CD4-positive, alpha-beta T cell treated with Interleukin-15 for 1 hour (primary cell): Measurements from ENCODE around the gene PRKG2.
"Not testable (repeated sequence)": the region's sequence is repeated elsewhere in the genome, so short reads cannot be mapped to it uniquely, and the experiment has no call there.

Experiments
- DNase-seq: peaks from one replicate; pipeline ENCODE4 v3.0.0-alpha.2; 2020

The PRKG2 gene

GRCh38 chr4:81214881-81215868, at the start of gene PRKG2:
TSS of gene PRKG2 (minus strand) at chr4:81215222. CDS start at chr4:81205047, 10,175 bp downstream.
- no peak for DNase-seq

GRCh38 chr4:81260443-81261101, 45.5 kb upstream of the PRKG2 start:
- no peak for DNase-seq

- no peak for DNase-seq
Measured at GRCh38 chr4:81258841-81259550, 44.0 kb upstream of the PRKG2 start.

- DNase-seq: no peak
Measured at GRCh38 chr4:81257816-81258215, 42.8 kb upstream of the PRKG2 start.

- DNase-seq: no peak
Measured at GRCh38 chr4:81257021-81257420, 42.0 kb upstream of the PRKG2 start.

- no peak for DNase-seq
Measured at GRCh38 chr4:81256059-81256970, 41.3 kb upstream of the PRKG2 start.

GRCh38 chr4:81255524-81255923, 40.5 kb upstream of the PRKG2 start:
- no peak for DNase-seq

- DNase-seq: no peak
Measured at GRCh38 chr4:81250430-81250829, 35.4 kb upstream of the PRKG2 start.

- DNase-seq: no peak
Measured at GRCh38 chr4:81245218-81246009, 30.4 kb upstream of the PRKG2 start.

GRCh38 chr4:81237791-81238190, 22.8 kb upstream of the PRKG2 start:
- DNase-seq: no peak

GRCh38 chr4:81235982-81236749, 21.1 kb upstream of the PRKG2 start:
- DNase-seq: no peak

- DNase-seq: no peak
Measured at GRCh38 chr4:81227968-81228367, 12.9 kb upstream of the PRKG2 start.

- no peak for DNase-seq
Measured at GRCh38 chr4:81227138-81227537, 12.1 kb upstream of the PRKG2 start.

GRCh38 chr4:81225252-81225651, 10.2 kb upstream of the PRKG2 start:
- no peak for DNase-seq

- DNase-seq: not testable (repeated sequence)
Measured at GRCh38 chr4:81222082-81222472, 7.1 kb upstream of the PRKG2 start.

GRCh38 chr4:81221303-81222081, 6.5 kb upstream of the PRKG2 start:
- DNase-seq: no peak

- DNase-seq: no peak
Measured at GRCh38 chr4:81220271-81220670, 5.2 kb upstream of the PRKG2 start.

- no peak for DNase-seq
Measured at GRCh38 chr4:81218206-81218605, 3.2 kb upstream of the PRKG2 start.

GRCh38 chr4:81217779-81218178, 2.8 kb upstream of the PRKG2 start:
- no peak for DNase-seq

GRCh38 chr4:81215931-81216330, 909 bp upstream of the PRKG2 start:
- DNase-seq: no peak
